ENCODE results near the gene SF3B6. TPM values are rescaled to one million over a fixed set of nuclear protein-coding genes. Genes with fewer than 3 reads are reported as not detected.

Gene SF3B6
- total and polyA plus RNA-seq, 2 of the 4 experiments (the other 2 are of a cell fraction): 143 to 191 TPM

DNA sequence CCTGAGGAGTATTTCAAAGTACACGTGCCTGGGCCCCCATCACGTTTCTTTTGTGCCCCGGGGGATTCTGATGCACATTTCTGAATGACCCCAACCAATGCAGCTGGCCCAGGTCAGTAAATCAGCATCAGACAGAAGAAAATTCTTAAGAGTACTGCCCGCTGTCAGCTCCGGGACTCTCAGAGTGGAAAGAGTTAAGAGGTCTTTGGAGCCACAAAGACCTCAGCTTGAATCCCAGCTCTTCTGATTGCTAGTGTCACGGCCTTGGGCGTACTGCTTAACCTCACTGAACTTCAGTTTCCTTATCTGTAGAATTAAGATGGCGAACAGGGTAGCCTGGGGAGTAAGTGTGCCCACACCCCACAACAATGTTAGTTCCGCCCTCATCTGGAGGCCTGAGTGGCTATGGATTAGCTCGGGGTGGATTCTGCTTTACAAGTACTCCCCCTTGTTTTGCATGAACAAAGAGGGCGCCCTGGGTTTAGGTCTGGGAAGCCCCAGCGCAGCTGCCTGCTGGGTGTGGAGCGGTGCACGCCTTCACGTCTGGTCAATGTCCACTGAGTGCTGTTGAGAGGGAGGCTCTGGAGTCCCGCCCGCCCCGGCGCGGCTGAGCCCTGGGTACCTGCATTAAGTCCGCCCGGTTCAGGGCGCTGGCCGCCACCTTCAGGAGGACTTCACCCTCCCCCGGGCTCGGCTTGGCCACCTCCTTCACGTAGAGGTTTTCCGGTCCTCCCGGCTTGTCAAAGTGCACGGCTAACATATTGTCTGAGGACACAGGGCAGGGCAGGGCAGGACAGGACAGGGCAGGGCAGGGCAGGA lies 7.7 kb upstream of the SF3B6 start:
- dilution Hi-C loops (cut with HindIII; ENCODE audit: low sequenced_read_pairs, unreplicated experiment): no loop called here
- intact Hi-C loops (cut with micrococcal nuclease): loop anchor here (1.0 to 2.0 kb wide), 3 partner anchors 156 to 299 kb away; partner anchors contain the start of gene ATAD2B
- peaks cover 12 to 31% of the 10 kb centered on the region in 2 experiments for H3K79me1 ChIP-seq (ENCODE audit: low read depth in 1 of 2, low read length in 2 of 2)

More for the DNA sequence above, 7.7 kb upstream of the SF3B6 start:
- Histone ChIP-seq H4K8ac (ENCODE audit: low read depth in 2 of 2, low read length in 2 of 2) (peak overlapping the region; percentile 74 to 96), H4K91ac (ENCODE audit: insufficient read depth, low read depth, low read length) (peak overlapping the region; percentile 91), H2AFZ (replicated peaks; ENCODE audit: low read length, poor library complexity) (peak overlapping the region; percentile 99), H3K9me3 (ENCODE audit: control insufficient read depth, insufficient read depth, low read length) (no peaks in the 10 kb centered on the region), H3K4me3 (ENCODE audit: insufficient read depth, low read depth, low read length) (peak overlapping the region; percentile 70), H3K56ac (ENCODE audit: extremely low read depth, insufficient read depth, low read length) (peak overlapping the region; percentile 86), H3K36me3 (ENCODE audit: control insufficient read depth, insufficient read depth, low read length) (peaks cover 18% of the 10 kb centered on the region), H4K20me1 (ENCODE audit: insufficient read depth, low read length) (no peaks in the 10 kb centered on the region), H3K23ac (ENCODE audit: low read depth, low read length) (peak overlapping the region; percentile 70), H2BK20ac (ENCODE audit: low read depth, low read length) (peak overlapping the region; percentile 17; the same call in 1 of the 2 replicates), H2BK5ac (ENCODE audit: low read depth, low read length, poor library complexity, severe bottlenecking) (peak overlapping the region; percentile 81), H3K18ac (ENCODE audit: low read depth, low read length) (peak overlapping the region; percentile 43), H2BK15ac (ENCODE audit: low read depth, low read length) (peak overlapping the region; percentile 8; the same call in 1 of the 3 replicates), H3K27me3 (ENCODE audit: control insufficient read depth, insufficient read depth, low read length) (no peaks in the 10 kb centered on the region), H2AK5ac (ENCODE audit: low read depth, low read length) (peak overlapping the region; percentile 91), H3K4me1 (ENCODE audit: control insufficient read depth, insufficient read depth, low read length) (peaks cover 4% of the 10 kb centered on the region; the same call in 1 of the 2 replicates), H3K4ac (ENCODE audit: low read depth, low read length) (peak overlapping the region; percentile 97), H2AK9ac (replicated peaks; ENCODE audit: low read depth, low read length, poor library complexity) (peak overlapping the region; percentile 99), H4K5ac (ENCODE audit: low read depth, low read length) (peak overlapping the region; percentile 77), H3K9ac (ENCODE audit: low read depth, low read length) (peak overlapping the region; percentile 69), H3K27ac (ENCODE audit: insufficient read depth, low read length) (peak overlapping the region; percentile 89), H3K9me1 (ENCODE audit: insufficient read depth, low read length) (peaks cover 11% of the 10 kb centered on the region), H2BK120ac (ENCODE audit: low read depth, low read length) (peak overlapping the region; percentile 83), H3K14ac (replicated peaks; ENCODE audit: low read depth, low read length) (peak overlapping the region; percentile 87), H3K4me2 (ENCODE audit: low read depth, low read length) (peak overlapping the region; percentile 80)
- 1% methylated on average over 8 of the region's 30 CpGs; no CpG with 5 or more reads in 1 of the 2 experiments for WGBS, 2 experiments (ENCODE audit: extremely low coverage in 2 of 2, insufficient read length in 1 of 2)
- TF ChIP-seq MAFK (IDR thresholded peaks at IDR 0.05; ENCODE audit: low read depth, low read length): no peak
- no peak for TF ChIP-seq FOS (IDR thresholded peaks at IDR 0.05; ENCODE audit: low read depth, low read length)
- no peak for TF ChIP-seq RCOR1 (IDR thresholded peaks at IDR 0.05; ENCODE audit: insufficient replicate concordance, low read length)
- no peak for TF ChIP-seq RFX5 (IDR thresholded peaks at IDR 0.05; ENCODE audit: low read depth, low read length)
- no peak for TF ChIP-seq RAD21 (IDR thresholded peaks at IDR 0.05; ENCODE audit: low read length)
- TF ChIP-seq, protein P1, sequence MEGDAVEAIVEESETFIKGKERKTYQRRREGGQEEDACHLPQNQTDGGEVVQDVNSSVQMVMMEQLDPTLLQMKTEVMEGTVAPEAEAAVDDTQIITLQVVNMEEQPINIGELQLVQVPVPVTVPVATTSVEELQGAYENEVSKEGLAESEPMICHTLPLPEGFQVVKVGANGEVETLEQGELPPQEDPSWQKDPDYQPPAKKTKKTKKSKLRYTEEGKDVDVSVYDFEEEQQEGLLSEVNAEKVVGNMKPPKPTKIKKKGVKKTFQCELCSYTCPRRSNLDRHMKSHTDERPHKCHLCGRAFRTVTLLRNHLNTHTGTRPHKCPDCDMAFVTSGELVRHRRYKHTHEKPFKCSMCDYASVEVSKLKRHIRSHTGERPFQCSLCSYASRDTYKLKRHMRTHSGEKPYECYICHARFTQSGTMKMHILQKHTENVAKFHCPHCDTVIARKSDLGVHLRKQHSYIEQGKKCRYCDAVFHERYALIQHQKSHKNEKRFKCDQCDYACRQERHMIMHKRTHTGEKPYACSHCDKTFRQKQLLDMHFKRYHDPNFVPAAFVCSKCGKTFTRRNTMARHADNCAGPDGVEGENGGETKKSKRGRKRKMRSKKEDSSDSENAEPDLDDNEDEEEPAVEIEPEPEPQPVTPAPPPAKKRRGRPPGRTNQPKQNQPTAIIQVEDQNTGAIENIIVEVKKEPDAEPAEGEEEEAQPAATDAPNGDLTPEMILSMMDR (conservative IDR thresholded peaks at IDR 0.05; ENCODE audit: low read depth, low read length): no peak
- TF ChIP-seq POLR2A (IDR thresholded peaks at IDR 0.05; ENCODE audit: low read depth, low read length): no peak
- TF ChIP-seq MXI1 (IDR thresholded peaks at IDR 0.05; ENCODE audit: borderline replicate concordance, low read depth, low read length): no peak; the same call in 1 of the 2 replicates
- TF ChIP-seq MAZ (IDR thresholded peaks at IDR 0.05; ENCODE audit: borderline replicate concordance, low read depth, low read length): no peak
- no peak for TF ChIP-seq ELK1 (IDR thresholded peaks at IDR 0.05; ENCODE audit: borderline replicate concordance, low read depth, low read length)
- no peak for TF ChIP-seq NFE2L2 (IDR thresholded peaks at IDR 0.05; ENCODE audit: low read depth, low read length)
- no peak for TF ChIP-seq CEBPB (IDR thresholded peaks at IDR 0.05; ENCODE audit: low read depth, low read length)
- POLR2A ChIA-PET (ENCODE audit: unreplicated experiment): interaction anchor here (0.6 to 1.0 kb wide), 3 partner anchors 25 to 878 kb away, joined by 3 to 7 read pairs (median 3); partner anchors contain the start of genes FAM228B and PFN4
- BruUV-seq (replicated peaks): no TSS peak
- DNase-seq (peak; percentile 79), ATAC-seq (ENCODE audit: low read depth) (peak; percentile 52)
- CTCF ChIA-PET: interaction anchor here (0.7 to 2.0 kb wide), 9 partner anchors 23 to 297 kb away, joined by 3 to 10 read pairs (median 4); partner anchors contain the start of genes ATAD2B and PFN4
- in situ Hi-C loops (cut with MboI; ENCODE audit: low sequenced_read_pairs): no loop called here
